Measurements from ENCODE around the gene DNAJB11. TPM values are rescaled to one million over a fixed set of nuclear protein-coding genes. Genes with fewer than 3 reads are reported as not detected.
A peak's percentile ranks its signal among the peaks of the same experiment; 100 is the strongest.
"Not testable (repeated sequence)": the region's sequence is repeated elsewhere in the genome, so short reads cannot be mapped to it uniquely, and the experiment has no call there.

DNAJB11 gene
- total RNA-seq, 1 donor from 2014 or later: 53.5 TPM

- no peaks in the 10 kb centered on the region for H3K36me3 Mint-ChIP-seq (ENCODE audit: low read depth)
- no peak overlapping the region for H3K27ac Mint-ChIP-seq (ENCODE audit: unreplicated experiment)
- H3K4me1 Mint-ChIP-seq: peaks cover 28% of the 10 kb centered on the region
- no peak for TF ChIP-seq CTCF (conservative IDR thresholded peaks at IDR 0.05)
- H3K4me3 Mint-ChIP-seq: no peak overlapping the region
- H3K9me3 Mint-ChIP-seq: no peaks in the 10 kb centered on the region
- no peaks in the 10 kb centered on the region for H3K27me3 Mint-ChIP-seq (ENCODE audit: low read depth)
- no peak for DNase-seq (ENCODE audit: low read depth, low spot score)
Observed at GRCh38 chr3:186525369-186526255, 44.9 kb upstream of the DNAJB11 start.

GRCh38 chr3:186526256-186526606, 44.3 kb upstream of the DNAJB11 start:
- Mint-ChIP-seq H3K4me1 (peaks cover 32% of the 10 kb centered on the region), H3K27ac (ENCODE audit: unreplicated experiment) (no peak overlapping the region), H3K27me3 (ENCODE audit: low read depth) (no peaks in the 10 kb centered on the region), H3K4me3 (no peak overlapping the region), H3K36me3 (ENCODE audit: low read depth) (no peaks in the 10 kb centered on the region), H3K9me3 (no peaks in the 10 kb centered on the region)
- no peak for TF ChIP-seq CTCF (conservative IDR thresholded peaks at IDR 0.05)
- no peak for DNase-seq (ENCODE audit: low read depth, low spot score)

GRCh38 chr3:186529201-186529999, 41.1 kb upstream of the DNAJB11 start:
- DNase-seq (ENCODE audit: low read depth, low spot score): no peak
- Mint-ChIP-seq H3K27ac (ENCODE audit: unreplicated experiment) (peak overlapping the region; percentile 1), H3K4me1 (peaks cover 35% of the 10 kb centered on the region), H3K27me3 (ENCODE audit: low read depth) (no peaks in the 10 kb centered on the region), H3K9me3 (peaks cover 2% of the 10 kb centered on the region), H3K36me3 (ENCODE audit: low read depth) (no peaks in the 10 kb centered on the region), H3K4me3 (no peak overlapping the region)
- no peak for TF ChIP-seq CTCF (conservative IDR thresholded peaks at IDR 0.05)

- peaks cover 2% of the 10 kb centered on the region for H3K9me3 Mint-ChIP-seq
- no peaks in the 10 kb centered on the region for H3K36me3 Mint-ChIP-seq (ENCODE audit: low read depth)
- DNase-seq (ENCODE audit: low read depth, low spot score): no peak
- H3K4me3 Mint-ChIP-seq: no peak overlapping the region
- no peak overlapping the region for H3K27ac Mint-ChIP-seq (ENCODE audit: unreplicated experiment)
- no peaks in the 10 kb centered on the region for H3K27me3 Mint-ChIP-seq (ENCODE audit: low read depth)
- no peak for TF ChIP-seq CTCF (conservative IDR thresholded peaks at IDR 0.05)
- H3K4me1 Mint-ChIP-seq: peaks cover 32% of the 10 kb centered on the region
Observed at GRCh38 chr3:186530415-186530814, 40.1 kb upstream of the DNAJB11 start.

GRCh38 chr3:186531694-186532093, 38.8 kb upstream of the DNAJB11 start:
- not testable (repeated sequence) for H3K36me3 Mint-ChIP-seq (ENCODE audit: low read depth); H3K4me3 Mint-ChIP-seq; H3K9me3 Mint-ChIP-seq; H3K27me3 Mint-ChIP-seq (ENCODE audit: low read depth); H3K27ac Mint-ChIP-seq (ENCODE audit: unreplicated experiment); DNase-seq (ENCODE audit: low read depth, low spot score)
- peaks cover 28% of the 10 kb centered on the region for H3K4me1 Mint-ChIP-seq
